GM21825 (cell line): Measurements from ENCODE around the gene OPN1SW.

Source experiments
- ATAC-seq: cut with Tn5 transposase; IDR thresholded peaks from one replicate; pipeline ENCODE4 v1.9.1; 2021; ENCODE audit warnings: mild to moderate bottlenecking, moderate library complexity; ENCODE audit not compliant: unreplicated experiment

Gene OPN1SW, protein sequence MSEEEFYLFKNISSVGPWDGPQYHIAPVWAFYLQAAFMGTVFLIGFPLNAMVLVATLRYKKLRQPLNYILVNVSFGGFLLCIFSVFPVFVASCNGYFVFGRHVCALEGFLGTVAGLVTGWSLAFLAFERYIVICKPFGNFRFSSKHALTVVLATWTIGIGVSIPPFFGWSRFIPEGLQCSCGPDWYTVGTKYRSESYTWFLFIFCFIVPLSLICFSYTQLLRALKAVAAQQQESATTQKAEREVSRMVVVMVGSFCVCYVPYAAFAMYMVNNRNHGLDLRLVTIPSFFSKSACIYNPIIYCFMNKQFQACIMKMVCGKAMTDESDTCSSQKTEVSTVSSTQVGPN

GRCh38 chr7:128775744-128776474 lies at the start of gene OPN1SW:
TSS of gene OPN1SW (minus strand) at chr7:128775794. CDS start at chr7:128775781, 13 bp downstream.
- ATAC-seq, result no peak

GRCh38 chr7:128821724-128822123 lies 46.1 kb upstream of the OPN1SW start:
- ATAC-seq, result no peak

GRCh38 chr7:128818694-128819093 lies 43.1 kb upstream of the OPN1SW start:
- ATAC-seq, result no peak

- ATAC-seq, result no peak
Measured at GRCh38 chr7:128815289-128815942, 39.8 kb upstream of the OPN1SW start.

GRCh38 chr7:128814499-128814898 lies 38.9 kb upstream of the OPN1SW start:
- ATAC-seq, result no peak

DNA sequence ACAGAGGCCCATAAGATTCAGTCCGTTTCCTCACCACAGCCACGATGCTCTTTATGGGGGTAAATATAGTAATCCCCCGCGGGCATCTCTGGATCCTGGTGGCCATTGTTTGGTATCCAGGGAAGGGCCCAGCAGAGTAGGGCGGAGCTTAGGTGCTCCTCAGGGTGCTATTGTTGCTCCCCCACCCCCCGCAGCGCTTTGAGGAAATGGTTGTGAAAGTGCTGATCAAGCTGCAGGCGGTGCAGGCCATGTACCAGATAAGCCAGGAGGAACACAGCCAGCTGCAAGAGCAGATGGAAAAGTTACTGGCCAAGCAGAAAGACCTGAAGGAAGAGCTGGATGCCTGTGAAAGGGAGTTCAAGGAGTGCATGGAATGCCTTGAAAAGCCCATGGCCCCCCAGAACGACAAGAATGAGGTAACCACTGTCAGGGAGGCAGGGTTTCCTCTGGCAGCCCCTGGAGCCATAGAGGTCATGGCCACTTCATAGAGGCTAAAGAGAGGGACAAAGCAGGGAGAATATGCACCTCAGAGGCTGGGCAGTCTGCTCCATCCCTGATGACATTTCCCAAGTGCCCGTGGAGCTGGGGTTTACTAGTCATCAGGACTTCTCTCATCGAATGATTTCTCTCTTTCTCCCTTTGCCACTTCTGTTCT lies 37.0 kb upstream of the OPN1SW start:
- ATAC-seq, result no peak

DNA sequence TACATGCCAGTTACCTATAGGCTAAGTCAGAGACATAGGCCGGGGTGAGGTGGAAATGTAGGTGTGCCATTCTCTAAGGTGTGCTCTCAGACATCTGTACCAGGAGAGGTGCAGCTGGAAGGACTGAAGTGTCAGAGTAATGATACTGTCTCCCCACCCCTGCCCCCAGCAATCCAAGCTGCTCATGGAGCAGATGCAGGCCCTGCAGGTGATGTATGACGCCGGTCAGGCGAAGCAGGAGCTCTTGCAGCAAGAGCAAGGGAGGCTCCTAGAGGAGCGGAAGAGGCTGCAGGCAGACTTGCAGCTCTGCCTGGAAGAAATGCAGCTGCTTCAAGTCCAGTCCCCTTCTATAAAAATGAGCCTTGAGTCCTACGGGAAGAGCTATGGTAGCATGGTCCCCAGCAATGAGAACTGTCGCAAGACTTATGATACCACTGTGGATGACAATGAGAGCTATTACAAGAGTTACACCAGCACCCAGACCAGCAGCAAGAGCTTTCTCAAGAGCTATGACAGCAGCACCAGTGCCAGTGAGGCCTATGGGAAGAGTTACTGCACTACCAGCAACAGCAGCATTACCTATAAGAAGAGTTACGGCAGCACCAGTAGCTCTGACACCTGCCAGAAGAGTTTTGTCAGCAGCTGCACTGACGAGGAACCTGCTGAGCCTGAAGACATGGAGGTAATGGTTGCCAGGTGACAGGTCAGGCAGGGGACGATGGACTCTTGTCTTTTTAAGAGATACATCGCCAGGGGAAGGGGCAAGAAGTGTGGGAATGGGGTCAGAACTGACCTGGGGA lies 36.2 kb upstream of the OPN1SW start:
- no peak for ATAC-seq

- ATAC-seq, result no peak
Measured at GRCh38 chr7:128810997-128811396, 35.4 kb upstream of the OPN1SW start.

GRCh38 chr7:128810473-128810872 lies 34.9 kb upstream of the OPN1SW start:
- no peak for ATAC-seq

GRCh38 chr7:128809363-128809762 lies 33.8 kb upstream of the OPN1SW start:
- ATAC-seq, result no peak

DNA sequence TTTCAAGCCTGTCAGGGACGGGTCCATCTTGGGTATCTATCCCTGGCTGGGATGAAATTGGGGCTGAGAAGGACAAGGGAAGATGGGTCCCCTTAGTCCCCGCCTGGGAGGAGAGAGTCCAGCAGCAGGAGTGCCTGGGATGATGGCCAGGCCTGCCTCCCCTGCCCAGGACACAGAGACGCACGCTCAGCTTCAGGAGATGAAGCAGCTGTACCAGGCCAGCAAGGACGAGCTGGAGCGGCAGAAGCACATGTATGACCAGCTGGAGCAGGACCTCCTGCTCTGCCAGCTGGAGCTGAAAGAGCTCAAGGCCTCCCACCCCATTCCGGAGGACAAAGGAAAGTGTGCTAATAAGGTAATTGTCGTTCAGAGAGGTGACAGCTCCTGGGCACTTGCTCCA lies 31.6 kb upstream of the OPN1SW start:
- ATAC-seq, result no peak

DNA sequence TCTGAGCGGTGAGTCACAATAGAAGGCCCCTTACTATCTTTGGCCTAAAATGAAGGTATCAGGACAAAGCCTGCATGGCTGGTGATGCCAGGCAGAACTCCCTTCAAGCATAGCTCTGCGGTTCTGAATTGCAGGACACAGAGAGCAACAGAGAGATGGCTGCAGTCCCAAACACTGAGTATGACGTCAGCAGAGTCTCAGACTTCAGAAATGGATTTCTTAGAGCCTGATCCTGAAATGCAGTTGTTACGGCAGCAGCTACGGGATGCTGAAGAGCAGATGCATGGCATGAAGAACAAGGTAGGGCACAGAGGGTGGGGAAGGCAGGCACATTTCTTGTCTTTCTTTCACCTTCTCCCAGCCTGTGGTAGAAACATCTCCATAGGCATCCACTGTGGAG lies 29.6 kb upstream of the OPN1SW start:
- ATAC-seq, result no peak

GRCh38 chr7:128804484-128804883 lies 28.9 kb upstream of the OPN1SW start:
- ATAC-seq, result no peak

GRCh38 chr7:128801667-128802418 lies 26.2 kb upstream of the OPN1SW start:
- ATAC-seq, result no peak

DNA sequence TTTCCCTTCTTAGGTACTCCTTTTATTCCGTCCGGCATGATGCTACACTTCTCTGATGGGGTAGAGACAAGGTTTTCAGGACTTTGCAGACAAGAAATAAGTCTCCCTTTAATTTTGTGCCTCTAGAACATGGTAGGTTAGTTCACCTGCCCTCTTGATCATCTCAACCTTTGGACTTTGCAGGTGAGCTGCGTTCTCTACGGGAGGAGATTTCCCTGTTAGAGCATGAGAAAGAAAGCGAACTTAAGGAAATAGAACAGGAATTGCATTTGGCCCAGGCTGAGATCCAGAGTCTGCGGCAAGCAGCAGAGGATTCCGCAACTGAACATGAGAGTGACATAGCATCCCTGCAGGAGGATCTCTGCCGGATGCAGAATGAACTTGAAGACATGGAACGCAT lies 25.4 kb upstream of the OPN1SW start:
- ATAC-seq, result no peak

DNA sequence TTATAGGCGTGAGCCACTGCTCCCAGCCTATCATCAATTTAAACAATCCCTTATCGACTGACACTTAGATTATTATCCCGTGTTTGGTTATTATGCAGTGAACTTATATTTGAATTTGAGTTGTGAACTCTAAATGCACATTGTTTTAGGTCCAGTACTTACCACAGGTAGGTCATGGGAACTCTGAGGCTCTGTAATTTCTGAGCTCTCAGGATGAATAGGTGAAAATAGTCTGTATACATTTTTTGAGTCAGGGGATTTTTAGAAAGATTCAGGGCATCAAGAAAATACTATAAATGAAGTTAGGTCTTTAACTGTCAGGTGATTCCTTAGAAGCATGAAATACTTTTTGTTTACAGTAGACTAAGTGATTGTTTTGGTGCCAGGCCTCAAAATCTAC lies 25.0 kb upstream of the OPN1SW start:
- ATAC-seq, result no peak

DNA sequence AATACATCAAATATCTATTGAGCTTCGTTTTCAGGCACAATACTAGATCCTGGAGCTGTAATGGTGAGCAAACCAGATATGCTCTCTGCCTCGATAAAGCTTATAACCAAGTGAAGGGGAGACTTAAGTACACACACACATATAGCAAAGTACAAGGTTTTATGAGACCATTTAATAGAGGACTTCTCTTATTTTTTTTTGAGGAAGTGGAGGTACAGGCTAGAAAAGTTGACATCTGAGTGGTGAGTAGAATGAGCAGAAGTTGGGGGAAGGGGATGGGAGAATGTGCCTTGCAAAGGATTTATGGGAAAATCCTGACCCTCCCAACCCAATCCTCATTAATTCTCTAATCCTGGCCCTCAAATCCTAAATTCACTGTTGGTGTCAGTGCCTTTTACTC lies 23.9 kb upstream of the OPN1SW start:
- no peak for ATAC-seq

GRCh38 chr7:128796327-128796726 lies 20.7 kb upstream of the OPN1SW start:
- ATAC-seq, result no peak

DNA sequence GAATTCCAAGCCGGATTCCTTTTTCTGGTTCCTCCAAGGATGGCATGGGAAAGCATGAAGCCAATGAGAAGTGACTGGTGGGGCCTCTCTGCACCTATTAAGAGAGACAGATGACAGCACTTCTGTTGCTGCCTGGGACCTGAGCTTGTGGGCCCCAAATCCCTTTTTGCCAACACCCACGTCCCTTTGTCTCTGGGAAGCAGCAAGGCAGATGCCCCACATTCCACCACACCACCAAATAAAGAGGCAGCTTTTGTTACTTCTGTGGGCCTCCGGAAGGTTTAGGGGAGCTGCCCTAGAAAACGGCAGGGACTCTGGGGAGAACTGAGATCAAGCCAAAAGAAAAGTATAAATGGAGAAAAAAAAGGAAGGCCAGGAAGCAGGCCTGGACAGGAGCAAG lies 19.5 kb upstream of the OPN1SW start:
- ATAC-seq, result no peak

GRCh38 chr7:128794436-128794835 lies 18.8 kb upstream of the OPN1SW start:
- ATAC-seq, result no peak
